ENCODE data around the gene EED.

The EED gene

DNA sequence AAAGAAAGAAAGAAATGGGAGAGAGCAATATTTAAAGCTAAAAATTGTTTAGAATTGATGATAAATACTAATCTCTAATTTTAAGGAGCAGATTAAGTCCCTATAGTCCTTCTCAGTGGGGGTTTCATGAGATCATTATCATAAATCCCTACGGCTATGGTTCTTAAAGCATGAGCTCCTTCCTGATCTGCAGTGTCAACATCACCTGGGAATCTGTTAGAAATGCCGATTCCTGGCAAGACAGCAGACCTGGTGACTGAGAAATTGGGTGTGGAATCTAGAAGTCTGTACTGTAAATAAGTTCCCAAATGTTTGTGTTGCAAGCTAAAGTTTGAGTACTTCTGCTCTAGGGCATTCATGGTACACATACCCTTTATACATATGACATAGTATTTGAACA, 70.1 kb downstream of the EED start:
- Histone ChIP-seq H3K27me3 (replicated peaks; ENCODE audit: control insufficient read depth, insufficient read depth, low read length) (no peaks in the 10 kb centered on the region), H3K36me3 (ENCODE audit: control insufficient read depth, insufficient read depth, low read length) (no peaks in the 10 kb centered on the region; the same call in 1 of the 2 replicates), H3K4me3 (replicated peaks; ENCODE audit: low read depth, low read length) (no peak overlapping the region)
- no peak for DNase-seq (ENCODE audit: extremely low read depth, insufficient read length)
- TF ChIP-seq, protein P1, sequence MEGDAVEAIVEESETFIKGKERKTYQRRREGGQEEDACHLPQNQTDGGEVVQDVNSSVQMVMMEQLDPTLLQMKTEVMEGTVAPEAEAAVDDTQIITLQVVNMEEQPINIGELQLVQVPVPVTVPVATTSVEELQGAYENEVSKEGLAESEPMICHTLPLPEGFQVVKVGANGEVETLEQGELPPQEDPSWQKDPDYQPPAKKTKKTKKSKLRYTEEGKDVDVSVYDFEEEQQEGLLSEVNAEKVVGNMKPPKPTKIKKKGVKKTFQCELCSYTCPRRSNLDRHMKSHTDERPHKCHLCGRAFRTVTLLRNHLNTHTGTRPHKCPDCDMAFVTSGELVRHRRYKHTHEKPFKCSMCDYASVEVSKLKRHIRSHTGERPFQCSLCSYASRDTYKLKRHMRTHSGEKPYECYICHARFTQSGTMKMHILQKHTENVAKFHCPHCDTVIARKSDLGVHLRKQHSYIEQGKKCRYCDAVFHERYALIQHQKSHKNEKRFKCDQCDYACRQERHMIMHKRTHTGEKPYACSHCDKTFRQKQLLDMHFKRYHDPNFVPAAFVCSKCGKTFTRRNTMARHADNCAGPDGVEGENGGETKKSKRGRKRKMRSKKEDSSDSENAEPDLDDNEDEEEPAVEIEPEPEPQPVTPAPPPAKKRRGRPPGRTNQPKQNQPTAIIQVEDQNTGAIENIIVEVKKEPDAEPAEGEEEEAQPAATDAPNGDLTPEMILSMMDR (IDR thresholded peaks at IDR 0.05; ENCODE audit: insufficient read depth, low read length, poor library complexity, severe bottlenecking), result no peak

Data from GM06990 (cell line).